B cell (primary cell): ENCODE measurements around the gene PRRT2. TPM values are rescaled to one million over a fixed set of nuclear protein-coding genes. Genes with fewer than 3 reads are reported as not detected.

Source experiments
- ATAC-seq: fragments of 200-7000 bp; cut with Tn5 transposase; one replicate; pipeline ENCODE4 v1.10.0; 2021; ENCODE audit warnings: low read depth, mild to moderate bottlenecking, moderate number of reproducible peaks, moderate library complexity
- CTCF ChIA-PET: fragments of 350-600 bp; sonication (Branson Sonifier 250); formaldehyde crosslinking; loops from one replicate; lab custom pipeline; 2021; ENCODE audit warnings: antibody characterized with exemption, inconsistent platforms; lab: Charles Lee
- POLR2A ChIA-PET: fragments of 350-600 bp; sonication (Branson Sonifier 250); formaldehyde crosslinking; loops from one replicate; lab custom pipeline; 2021; ENCODE audit warnings: antibody characterized with exemption; lab: Charles Lee
- DNase-seq: peaks from one replicate; pipeline ENCODE4 v3.0.0; 2013
- H2AFZ ChIP-seq: 2 replicates; pipeline ENCODE4 v1.6.1; 2012; ENCODE audit warnings: mild to moderate bottlenecking, low read depth, low read length; ENCODE audit not compliant: insufficient read depth, poor library complexity, severe bottlenecking
- H3K27ac ChIP-seq, 2 donors: 1 replicate in 1 of 2; 2 replicates in 1 of 2; pipeline ENCODE4 v1.5.1; 2012 to 2013; ENCODE audit warnings: low read length in 2 of 2, mild to moderate bottlenecking in 2 of 2, moderate library complexity in 1 of 2
- H3K27me3 ChIP-seq, 4 experiments: fragments of 200-600 bp in 1 of 4; sonication (generic) in 1 of 4; replicated peaks in 1 of 4; 1 replicate in 2 of 4; 2 replicates in 2 of 4; pipeline versions ENCODE4 v1.6.1 to v1.7.0; 2013 to 2016; ENCODE audit warnings: low read length in 3 of 4, mild to moderate bottlenecking in 2 of 4, mixed read lengths in 1 of 4, moderate library complexity in 1 of 4; ENCODE audit not compliant: insufficient read depth in 4 of 4, control insufficient read depth in 3 of 4; ENCODE audit errors: control extremely low read depth in 1 of 4
- H3K36me3 ChIP-seq, 2 experiments: replicated peaks in 1 of 2; 1 replicate in 1 of 2; 2 replicates in 1 of 2; pipeline versions ENCODE4 v1.6.1 to v1.7.1; 2013; ENCODE audit warnings: low read length in 1 of 2; ENCODE audit not compliant: insufficient read depth in 2 of 2, control insufficient read depth in 1 of 2; ENCODE audit errors: control extremely low read depth in 1 of 2, extremely low read depth in 1 of 2
- H3K4me1 ChIP-seq, 2 donors: fragments of 200-600 bp in 1 of 2; sonication (generic) in 1 of 2; 1 replicate in 1 of 2; 2 replicates in 1 of 2; pipeline versions ENCODE4 v1.5.1 to v1.6.1; 2013 to 2017; ENCODE audit warnings: low read length in 2 of 2; ENCODE audit not compliant: control insufficient read depth in 2 of 2, insufficient read depth in 2 of 2
- H3K4me2 ChIP-seq: replicated peaks from 2 replicates; pipeline ENCODE3; 2012; ENCODE audit warnings: mild to moderate bottlenecking, low read depth, low read length; ENCODE audit not compliant: poor library complexity, severe bottlenecking
- H3K4me3 ChIP-seq, 5 experiments: fragments of 200-600 bp in 1 of 5; sonication (generic) in 1 of 5; 1 replicate in 3 of 5; 2 replicates in 2 of 5; pipeline versions ENCODE4 v1.5.1 to v1.7.0; 2011 to 2016; ENCODE audit warnings: low read length in 4 of 5, mild to moderate bottlenecking in 4 of 5, low read depth in 2 of 5, control low read depth in 1 of 5, moderate library complexity in 1 of 5; ENCODE audit not compliant: insufficient read depth in 1 of 5; ENCODE audit errors: control extremely low read depth in 1 of 5, extremely low read depth in 1 of 5
- H3K79me2 ChIP-seq: fragments of 200-600 bp; sonication (generic); one replicate; pipeline ENCODE4 v1.6.0; 2016; ENCODE audit warnings: low read length; ENCODE audit not compliant: control insufficient read depth, insufficient read depth
- H3K9ac ChIP-seq: fragments of 200-600 bp; sonication (generic); 2 replicates; pipeline ENCODE4 v1.6.1; 2017; ENCODE audit warnings: mild to moderate bottlenecking, low read length, moderate library complexity
- H3K9me3 ChIP-seq, 3 donors: one replicate each; pipeline versions ENCODE4 v1.6.1 to v1.7.1; 2013; ENCODE audit warnings: low read length in 2 of 3; ENCODE audit not compliant: control insufficient read depth in 2 of 3, insufficient read depth in 1 of 3; ENCODE audit errors: control extremely low read depth in 1 of 3
- H4K20me1 ChIP-seq: 2 replicates; pipeline ENCODE4 v1.6.0; 2012; ENCODE audit warnings: mild to moderate bottlenecking, low read length; ENCODE audit not compliant: insufficient read depth, control insufficient read depth, poor library complexity, severe bottlenecking
- H3K27ac Mint-ChIP-seq: one replicate; pipeline ENCODE4 v1.8.0; 2021; ENCODE audit warnings: mixed read lengths
- H3K27me3 Mint-ChIP-seq: one replicate; pipeline ENCODE4 v1.8.0; 2021; ENCODE audit warnings: mixed read lengths
- H3K4me1 Mint-ChIP-seq: one replicate; pipeline ENCODE4 v1.8.0; 2021; ENCODE audit warnings: mixed read lengths
- H3K4me3 Mint-ChIP-seq: one replicate; pipeline ENCODE4 v1.8.0; 2021; ENCODE audit warnings: mixed read lengths
- H3K9me3 Mint-ChIP-seq: one replicate; pipeline ENCODE4 v1.8.0; 2022; ENCODE audit warnings: mixed read lengths; ENCODE audit not compliant: insufficient read depth
- EZH2 ChIP-seq: IDR thresholded peaks from 2 replicates; pipeline ENCODE4 v1.6.1; 2012; ENCODE audit warnings: borderline replicate concordance, low read depth, mild to moderate bottlenecking, moderate library complexity, low read length; ENCODE audit not compliant: insufficient read depth, poor library complexity, severe bottlenecking
- WGBS: methylation state at CpG from one replicate; pipeline ENCODE4 v1.1.5; 2013; ENCODE audit warnings: missing lambda C conversion rate; ENCODE audit not compliant: insufficient coverage; 5-methylcytosine and 5-hydroxymethylcytosine counted together
- intact Hi-C: fragments of 100-400 bp; cut with micrococcal nuclease; formaldehyde crosslinking; loops from one replicate; pipeline ENCODE4 v1.10.0; 2022
- polyA plus RNA-seq: library from polyadenylated mRNA; depleted of rRNA; stranded (reverse); fragments of >200 nt; gene quantifications from 2 replicates; pipeline ENCODE4 v1.2.3, GENCODE V29; 2012
- total RNA-seq, 2 donors: library from RNA; stranded (reverse); fragments of 120-200 nt in 1 of 2; gene quantifications; 1 replicate in 1 of 2; 2 replicates in 1 of 2; pipeline versions ENCODE4 v1.2.3 to v1.2.4, GENCODE V29; 2013 to 2022
- TF ChIP-seq, protein P1 (sequence below): fragments of 200-600 bp; IDR thresholded peaks from one replicate; pipeline ENCODE4 v1.8.0; 2022; ENCODE audit warnings: antibody characterized with exemption, mild to moderate bottlenecking

The PRRT2 gene
- total and polyA plus RNA-seq, 2 donors (not counting 1 experiment from before 2014, with no cell fraction given): 0.79 to 3.1 TPM

- H3K4me2 ChIP-seq: no peak overlapping the region
- no peaks in the 10 kb centered on the region for H3K9me3 Mint-ChIP-seq
- ATAC-seq: no peak
- no peak for DNase-seq
- ChIA-PET POLR2A (interaction anchor here (1.2 kb wide), 1 partner anchor 12 kb away, joined by 4 read pairs; no protein-coding TSS in a partner anchor), CTCF (interaction anchor here (1.5 kb wide), 1 partner anchor 11 kb away, joined by 4 read pairs; the partner anchor contains the start of gene ZG16)
- H3K4me3 Mint-ChIP-seq: no peak overlapping the region
- no peaks in the 10 kb centered on the region for H3K27me3 Mint-ChIP-seq
- no peaks in the 10 kb centered on the region for H4K20me1 ChIP-seq
- H3K4me1 Mint-ChIP-seq: no peaks in the 10 kb centered on the region
- TF ChIP-seq, protein P1, sequence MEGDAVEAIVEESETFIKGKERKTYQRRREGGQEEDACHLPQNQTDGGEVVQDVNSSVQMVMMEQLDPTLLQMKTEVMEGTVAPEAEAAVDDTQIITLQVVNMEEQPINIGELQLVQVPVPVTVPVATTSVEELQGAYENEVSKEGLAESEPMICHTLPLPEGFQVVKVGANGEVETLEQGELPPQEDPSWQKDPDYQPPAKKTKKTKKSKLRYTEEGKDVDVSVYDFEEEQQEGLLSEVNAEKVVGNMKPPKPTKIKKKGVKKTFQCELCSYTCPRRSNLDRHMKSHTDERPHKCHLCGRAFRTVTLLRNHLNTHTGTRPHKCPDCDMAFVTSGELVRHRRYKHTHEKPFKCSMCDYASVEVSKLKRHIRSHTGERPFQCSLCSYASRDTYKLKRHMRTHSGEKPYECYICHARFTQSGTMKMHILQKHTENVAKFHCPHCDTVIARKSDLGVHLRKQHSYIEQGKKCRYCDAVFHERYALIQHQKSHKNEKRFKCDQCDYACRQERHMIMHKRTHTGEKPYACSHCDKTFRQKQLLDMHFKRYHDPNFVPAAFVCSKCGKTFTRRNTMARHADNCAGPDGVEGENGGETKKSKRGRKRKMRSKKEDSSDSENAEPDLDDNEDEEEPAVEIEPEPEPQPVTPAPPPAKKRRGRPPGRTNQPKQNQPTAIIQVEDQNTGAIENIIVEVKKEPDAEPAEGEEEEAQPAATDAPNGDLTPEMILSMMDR: no peak
- no peak for TF ChIP-seq EZH2
- H3K27ac ChIP-seq: no peak overlapping the region
- no peaks in the 10 kb centered on the region for H3K9me3 ChIP-seq
- no peak overlapping the region for H3K4me3 ChIP-seq
- peaks cover 0 to under 1% of the 10 kb centered on the region in 2 donors for H3K4me1 ChIP-seq
- peak overlapping the region; percentile 10 for H3K27ac Mint-ChIP-seq
- intact Hi-C loops: no loop called here
- H3K36me3 ChIP-seq: no peaks in the 10 kb centered on the region
- no peaks in the 10 kb centered on the region for H3K27me3 ChIP-seq
- H2AFZ ChIP-seq: no peak overlapping the region
- H3K9ac ChIP-seq: no peak overlapping the region
- no peaks in the 10 kb centered on the region for H3K79me2 ChIP-seq
- 96% methylated on average over 2 of the region's 3 CpGs for WGBS
Observed at GRCh38 chr16:29767062-29767461, 44.9 kb upstream of the PRRT2 start.

DNA sequence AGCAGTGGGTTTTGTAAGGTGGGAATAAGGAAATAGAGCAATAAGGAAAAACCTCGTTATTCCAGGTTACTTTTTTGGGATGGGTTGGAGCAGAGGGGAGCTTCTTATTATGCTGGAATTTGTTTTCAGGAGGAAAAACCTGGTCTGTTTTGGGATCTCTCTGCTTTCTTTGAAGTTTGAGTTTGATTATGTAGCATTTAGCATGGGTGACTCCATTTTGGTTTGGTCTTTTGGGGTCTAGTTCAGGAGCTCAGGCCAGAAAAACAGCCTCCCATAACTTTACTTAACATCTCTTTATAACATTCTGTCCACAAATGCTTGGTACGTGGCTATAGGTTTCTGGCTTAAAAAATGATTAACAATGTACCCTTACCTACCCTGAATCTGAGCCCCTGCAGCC lies 42.5 kb upstream of the PRRT2 start:
- TF ChIP-seq, protein P1: no peak
- TF ChIP-seq EZH2: no peak
- H3K79me2 ChIP-seq: no peaks in the 10 kb centered on the region
- H3K4me3 ChIP-seq: no peak overlapping the region
- no peak overlapping the region for H3K4me2 ChIP-seq
- no peaks in the 10 kb centered on the region for H4K20me1 ChIP-seq
- no peaks in the 10 kb centered on the region for H3K36me3 ChIP-seq
- no peaks in the 10 kb centered on the region for H3K27me3 Mint-ChIP-seq
- no peaks in the 10 kb centered on the region for H3K27me3 ChIP-seq
- no peak overlapping the region for H3K27ac Mint-ChIP-seq
- DNase-seq (no peak), ATAC-seq (no peak)
- no peaks in the 10 kb centered on the region for H3K9me3 ChIP-seq
- H3K9me3 Mint-ChIP-seq: no peaks in the 10 kb centered on the region
- intact Hi-C loops: no loop called here
- CTCF ChIA-PET: interaction anchor here (0.8 kb wide), 1 partner anchor 15 kb away, joined by 4 read pairs; no protein-coding TSS in a partner anchor
- POLR2A ChIA-PET: no interaction called here
- no peaks in the 10 kb centered on the region for H3K4me1 Mint-ChIP-seq
- no peak overlapping the region for H3K4me3 Mint-ChIP-seq
- 84% methylated on average over 2 of the region's 2 CpGs for WGBS
- H2AFZ ChIP-seq: no peak overlapping the region
- H3K9ac ChIP-seq: no peak overlapping the region
- no peak overlapping the region for H3K27ac ChIP-seq
- no peaks in the 10 kb centered on the region for H3K4me1 ChIP-seq
